Right lobe of liver (tissue), 4 donors: ENCODE measurements around the gene PML.
A peak's percentile ranks its signal among the peaks of the same experiment; 100 is the strongest.

ENCODE experiments used
- CTCF ChIP-seq, 4 donors: fragments of 200-600 bp in 3 of 4; fragments of 450-650 bp in 1 of 4; IDR thresholded peaks; one replicate each; pipeline versions ENCODE4 v1.5.1 to v1.8.0; 2016 to 2022; ENCODE audit warnings: antibody characterized with exemption in 4 of 4, mild to moderate bottlenecking in 2 of 4
- POLR2A ChIP-seq: fragments of 450-650 bp; IDR thresholded peaks from one replicate; pipeline ENCODE4 v1.6.1; 2017; ENCODE audit warnings: antibody characterized with exemption, mild to moderate bottlenecking
- donor health status: DM: no; HTN: no; CAD: no.
- donor health status: DM: no; HTN: no; CAD: no.
- donor health status: DM: no; HTN: yes; CAD: no.

GRCh38 chr15:74036271-74037170, 42.0 kb downstream of the PML start:
- TF ChIP-seq CTCF (IDR thresholded peaks at IDR 0.05): peak; percentile 40 to 61 (median 54)
- TF ChIP-seq POLR2A: no peak
